Stimulated activated CD4-positive, alpha-beta T cell treated with anti-CD3 and anti-CD28 coated beads, Interleukin-2, amount 100 ng/mL, for 48 hours (primary cell): ENCODE measurements around the gene HERPUD1.
"Not testable (repeated sequence)": the region's sequence is repeated elsewhere in the genome, so short reads cannot be mapped to it uniquely, and the experiment has no call there.

Source experiments
- DNase-seq, 2 donors: peaks; one replicate each; pipeline ENCODE4 v3.0.0-alpha.2; 2020

HERPUD1 gene

GRCh38 chr16:56931892-56932720 lies at the start of gene HERPUD1:
HERPUD1 (plus strand) TSS chr16:56932142; CDS start chr16:56932245, 103 bp downstream.
- DNase-seq, result peak; percentile 98 to 99

GRCh38 chr16:56883586-56883985 lies 48.4 kb upstream of the HERPUD1 start:
- DNase-seq, result no peak

- DNase-seq, result no peak
Measured at GRCh38 chr16:56884026-56884582, 47.8 kb upstream of the HERPUD1 start.

GRCh38 chr16:56884929-56885328 lies 47.0 kb upstream of the HERPUD1 start:
- DNase-seq, result not testable (repeated sequence)

- DNase-seq, result no peak
Measured at GRCh38 chr16:56885446-56886162, 46.3 kb upstream of the HERPUD1 start.

GRCh38 chr16:56886296-56886695 lies 45.6 kb upstream of the HERPUD1 start:
- no peak for DNase-seq

- DNase-seq, result no peak
Measured at GRCh38 chr16:56886826-56887225, 45.1 kb upstream of the HERPUD1 start.

GRCh38 chr16:56888806-56889205 lies 43.1 kb upstream of the HERPUD1 start:
- DNase-seq, result no peak

GRCh38 chr16:56889206-56889605 lies 42.7 kb upstream of the HERPUD1 start:
- no peak for DNase-seq

- no peak for DNase-seq
Measured at GRCh38 chr16:56891685-56892084, 40.3 kb upstream of the HERPUD1 start.

GRCh38 chr16:56892705-56893104 lies 39.2 kb upstream of the HERPUD1 start:
- no peak for DNase-seq

GRCh38 chr16:56894331-56894917 lies 37.5 kb upstream of the HERPUD1 start:
- DNase-seq, result no peak

- no peak for DNase-seq
Measured at GRCh38 chr16:56895813-56896212, 36.1 kb upstream of the HERPUD1 start.

- no peak for DNase-seq
Measured at GRCh38 chr16:56896244-56896643, 35.7 kb upstream of the HERPUD1 start.

GRCh38 chr16:56897026-56897799 lies 34.7 kb upstream of the HERPUD1 start:
- DNase-seq, result no peak

GRCh38 chr16:56898847-56899246 lies 33.1 kb upstream of the HERPUD1 start:
- no peak for DNase-seq

GRCh38 chr16:56903866-56904265 lies 28.1 kb upstream of the HERPUD1 start:
- no peak for DNase-seq

- no peak for DNase-seq
Measured at GRCh38 chr16:56907401-56907800, 24.5 kb upstream of the HERPUD1 start.

GRCh38 chr16:56909527-56909979 lies 22.4 kb upstream of the HERPUD1 start:
- no peak for DNase-seq

GRCh38 chr16:56910112-56910511 lies 21.8 kb upstream of the HERPUD1 start:
- no peak for DNase-seq

- DNase-seq, result no peak
Measured at GRCh38 chr16:56910654-56911539, 21.0 kb upstream of the HERPUD1 start.
